Endothelial cell (in vitro differentiated cells): ENCODE results near the gene SERINC5. TPM values are rescaled to one million over a fixed set of nuclear protein-coding genes. Genes with fewer than 3 reads are reported as not detected.
A peak's percentile ranks its signal among the peaks of the same experiment; 100 is the strongest.
"Not testable (repeated sequence)": the region's sequence is repeated elsewhere in the genome, so short reads cannot be mapped to it uniquely, and the experiment has no call there.

Experiments used
- DNase-seq: peaks from one replicate; pipeline ENCODE4 v3.0.0; 2021; ENCODE audit warnings: low spot score
- H3K27ac Mint-ChIP-seq: one replicate; pipeline ENCODE4 v1.8.0; 2021; ENCODE audit warnings: mixed read lengths, inconsistent platforms; ENCODE audit not compliant: unreplicated experiment
- H3K27me3 Mint-ChIP-seq: one replicate; pipeline ENCODE4 v1.8.0; 2021; ENCODE audit warnings: mild to moderate bottlenecking, moderate library complexity, mixed read lengths, inconsistent platforms; ENCODE audit not compliant: unreplicated experiment
- H3K36me3 Mint-ChIP-seq: one replicate; pipeline ENCODE4 v1.8.0; 2021; ENCODE audit warnings: mild to moderate bottlenecking, low read depth, mixed read lengths, inconsistent platforms; ENCODE audit not compliant: unreplicated experiment
- H3K4me1 Mint-ChIP-seq: one replicate; pipeline ENCODE4 v1.8.0; 2021; ENCODE audit warnings: mild to moderate bottlenecking, mixed read lengths, inconsistent platforms; ENCODE audit not compliant: unreplicated experiment
- H3K4me3 Mint-ChIP-seq: one replicate; pipeline ENCODE4 v1.8.0; 2021; ENCODE audit warnings: mild to moderate bottlenecking, mixed read lengths, inconsistent platforms; ENCODE audit not compliant: unreplicated experiment
- H3K9me3 Mint-ChIP-seq: one replicate; pipeline ENCODE4 v1.8.0; 2021; ENCODE audit warnings: mixed read lengths, inconsistent platforms; ENCODE audit not compliant: unreplicated experiment
- CTCF ChIP-seq: fragments of 200-600 bp; sonication (generic); IDR thresholded peaks from one replicate; pipeline ENCODE4 v1.5.0; 2021; ENCODE audit warnings: antibody characterized with exemption; ENCODE audit not compliant: unreplicated experiment
- total RNA-seq: library from RNA; stranded (reverse); fragmentation: NEBNext Ultra II Directional; extraction: Animal tissue kit (Norgen Biotek cat#: 25700); gene quantifications from one replicate; pipeline ENCODE4 v1.2.1, GENCODE V29; 2021; ENCODE audit not compliant: unreplicated experiment

SERINC5 gene
- total RNA-seq, 1 donor from 2014 or later = 122 TPM

GRCh38 chr5:80185095-80185494, 70.8 kb downstream of the SERINC5 start:
- Mint-ChIP-seq H3K27me3 (peaks cover 7% of the 10 kb centered on the region), H3K9me3 (no peaks in the 10 kb centered on the region), H3K36me3 (peaks cover 22% of the 10 kb centered on the region), H3K4me1 (peaks cover 57% of the 10 kb centered on the region), H3K27ac (no peak overlapping the region), H3K4me3 (peak overlapping the region; percentile 23)
- no peak for DNase-seq
- TF ChIP-seq CTCF = no peak

GRCh38 chr5:80184235-80185023, 71.4 kb downstream of the SERINC5 start:
- Mint-ChIP-seq H3K4me3 (no peak overlapping the region), H3K4me1 (peaks cover 57% of the 10 kb centered on the region), H3K9me3 (no peaks in the 10 kb centered on the region), H3K27me3 (peaks cover 7% of the 10 kb centered on the region), H3K36me3 (peaks cover 22% of the 10 kb centered on the region), H3K27ac (peak overlapping the region; percentile 3)
- DNase-seq = no peak
- TF ChIP-seq CTCF = no peak

- not testable (repeated sequence) for H3K9me3 Mint-ChIP-seq, H3K4me3 Mint-ChIP-seq, H3K27me3 Mint-ChIP-seq, DNase-seq
- Mint-ChIP-seq H3K27ac (peak overlapping the region; percentile 3), H3K36me3 (peaks cover 22% of the 10 kb centered on the region), H3K4me1 (peaks cover 57% of the 10 kb centered on the region)
These were observed 72.1 kb downstream of the SERINC5 start for GRCh38 chr5:80183728-80184234.

- peaks cover 22% of the 10 kb centered on the region for H3K36me3 Mint-ChIP-seq
- H3K4me1 Mint-ChIP-seq = peaks cover 56% of the 10 kb centered on the region
- H3K27me3 Mint-ChIP-seq = peaks cover 7% of the 10 kb centered on the region
- H3K9me3 Mint-ChIP-seq = no peaks in the 10 kb centered on the region
- peak overlapping the region; percentile 40 for H3K4me3 Mint-ChIP-seq
- H3K27ac Mint-ChIP-seq = peak overlapping the region; percentile 2
- TF ChIP-seq CTCF = no peak
- no peak for DNase-seq
These were observed 72.9 kb downstream of the SERINC5 start for GRCh38 chr5:80182809-80183580.

GRCh38 chr5:80181618-80182211, 74.1 kb downstream of the SERINC5 start:
- no peak for TF ChIP-seq CTCF
- no peaks in the 10 kb centered on the region for H3K9me3 Mint-ChIP-seq
- H3K27ac Mint-ChIP-seq = no peak overlapping the region
- DNase-seq = no peak
- peaks cover 7% of the 10 kb centered on the region for H3K27me3 Mint-ChIP-seq
- H3K4me1 Mint-ChIP-seq = peaks cover 48% of the 10 kb centered on the region
- peaks cover 28% of the 10 kb centered on the region for H3K36me3 Mint-ChIP-seq
- H3K4me3 Mint-ChIP-seq = no peak overlapping the region
